Transverse colon (tissue), 4 donors: Measurements from ENCODE around the gene CSNK2A1. TPM values are rescaled to one million over a fixed set of nuclear protein-coding genes. Genes with fewer than 3 reads are reported as not detected.

Experiments used
- DNase-seq: peaks from one replicate; pipeline ENCODE4 v3.0.0-alpha.2; 2019
- H3K27ac ChIP-seq, 4 donors: fragments of 200-600 bp; sonication (generic); 2 replicates each; pipeline ENCODE4 v1.5.1; 2016 to 2018; ENCODE audit warnings: inconsistent platforms in 4 of 4
- H3K27me3 ChIP-seq: fragments of 200-600 bp; sonication (generic); 2 replicates; pipeline ENCODE4 v1.5.1; 2017; ENCODE audit warnings: inconsistent platforms
- H3K36me3 ChIP-seq, 4 donors: fragments of 200-600 bp; sonication (generic); 2 replicates each; pipeline ENCODE4 v1.5.1; 2017 to 2019; ENCODE audit warnings: inconsistent platforms in 4 of 4
- H3K4me1 ChIP-seq, 4 donors: fragments of 200-600 bp; sonication (generic); 2 replicates each; pipeline ENCODE4 v1.5.1; 2017 to 2020; ENCODE audit warnings: inconsistent platforms in 4 of 4
- H3K4me3 ChIP-seq, 4 donors: fragments of 200-600 bp; sonication (generic); 1 replicate in 1 of 4; 2 replicates in 3 of 4; pipeline versions ENCODE4 v1.5.1 to v1.6.1; 2017 to 2019; ENCODE audit warnings: inconsistent platforms in 4 of 4
- H3K9me3 ChIP-seq, 2 donors: fragments of 200-600 bp; sonication (generic); 2 replicates each; pipeline ENCODE4 v1.5.1; 2017 to 2019; ENCODE audit warnings: inconsistent platforms in 2 of 2
- CTCF ChIP-seq, 5 experiments: fragments of 200-600 bp in 3 of 5; fragments of 450-650 bp in 2 of 5; sonication (generic) in 3 of 5; IDR thresholded peaks; 1 replicate in 2 of 5; 2 replicates in 3 of 5; pipeline ENCODE4 v1.5.1; 2016 to 2017; ENCODE audit warnings: antibody characterized with exemption in 5 of 5, inconsistent platforms in 3 of 5, mild to moderate bottlenecking in 2 of 5, moderate library complexity in 1 of 5
- EP300 ChIP-seq: sonication (generic); formaldehyde crosslinking; IDR thresholded peaks from one replicate; pipeline ENCODE4 v1.6.1; 2017; ENCODE audit warnings: antibody characterized with exemption, low read depth
- POLR2A ChIP-seq: fragments of 450-650 bp; IDR thresholded peaks from one replicate; pipeline ENCODE4 v1.6.1; 2016; ENCODE audit warnings: antibody characterized with exemption, mild to moderate bottlenecking, moderate library complexity
- POLR2AphosphoS5 ChIP-seq, 3 donors: sonication (generic); formaldehyde crosslinking; IDR thresholded peaks; one replicate each; pipeline ENCODE4 v1.6.1; 2016; ENCODE audit warnings: antibody characterized with exemption in 3 of 3
- WGBS, 2 donors: methylation state at CpG; one replicate each; pipeline ENCODE4 v1.1.5; 2018; ENCODE audit warnings: low coverage in 1 of 2; 5-methylcytosine and 5-hydroxymethylcytosine counted together
- in situ Hi-C, 4 donors: fragments of 200-750 bp; cut with MboI; loops; one replicate each; pipeline versions ENCODE4 v1.15.0 to v1.15.1; 2017; ENCODE audit warnings: low sequenced_read_pairs in 3 of 4, low pct_ligation_motif_present in 1 of 4, low pct_unique_long_range_greater_than_20kb in 1 of 4
- intact Hi-C: fragments of 100-400 bp; cut with DNase I; formaldehyde crosslinking; loops from one replicate; pipeline ENCODE4 v1.15.1; 2023; ENCODE audit warnings: low total_unique reads
- total RNA-seq, 4 donors: library from RNA; depleted of rRNA; stranded (reverse); fragments of >200 nt; gene quantifications; one replicate each; pipeline ENCODE4 v1.1.0, GENCODE V29; 2016

CSNK2A1 gene
- total RNA-seq, 4 donors from 2014 or later: 76.7 to 100 (median 82.6) TPM

DNA sequence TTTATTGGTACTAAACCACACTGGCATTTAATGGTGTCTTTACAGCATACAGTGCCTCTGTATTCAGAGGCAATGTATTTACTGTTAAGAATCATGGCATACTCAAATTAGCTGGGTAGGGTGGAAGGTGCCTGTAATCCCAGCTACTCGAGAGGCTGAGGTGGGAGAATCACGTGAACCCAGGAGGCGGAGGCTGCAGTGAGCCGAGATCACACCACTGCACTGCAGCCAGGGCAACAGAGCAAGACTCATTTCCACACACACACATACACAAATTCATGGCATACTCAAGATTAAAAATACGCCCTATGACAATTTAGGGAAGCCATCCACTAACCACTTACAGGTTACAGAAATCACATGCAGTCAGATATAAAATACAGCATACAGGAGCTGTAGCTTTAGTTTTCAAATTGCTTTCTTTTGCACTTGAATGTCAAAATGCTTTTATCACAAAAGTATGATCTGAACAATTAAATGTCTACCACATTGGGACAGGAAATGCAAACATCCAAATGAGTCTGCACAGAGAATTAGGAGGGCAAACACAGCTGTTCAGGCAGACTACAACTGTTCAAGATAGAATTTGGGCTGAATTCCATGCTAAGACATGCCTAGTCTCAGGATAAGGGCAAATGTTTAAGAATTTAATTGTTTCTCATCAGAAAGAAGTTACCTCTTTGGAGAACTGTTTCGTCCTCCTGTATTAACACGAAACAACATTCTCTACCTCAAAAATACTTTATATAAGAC lies 36.4 kb downstream of the CSNK2A1 start:
- H3K4me1 ChIP-seq: peaks cover 9 to 41% (median 18%) of the 10 kb centered on the region in 4 donors
- TF ChIP-seq CTCF (IDR thresholded peaks at IDR 0.05) (no peak), EP300 (no peak), POLR2A (no peak)
- H3K9me3 ChIP-seq: no peaks in the 10 kb centered on the region
- H3K36me3 ChIP-seq: peaks cover 0 to 41% (median 12%) of the 10 kb centered on the region in 4 donors
- intact Hi-C loops (no loop called here), in situ Hi-C loops (no loop called here)
- no peaks in the 10 kb centered on the region for H3K27me3 ChIP-seq
- no peak for DNase-seq
- no peak overlapping the region for H3K4me3 ChIP-seq
- 93 to 94% methylated on average over 3 to 7 of the region's 7 CpGs for WGBS, 2 donors
- no peak overlapping the region for H3K27ac ChIP-seq

DNA sequence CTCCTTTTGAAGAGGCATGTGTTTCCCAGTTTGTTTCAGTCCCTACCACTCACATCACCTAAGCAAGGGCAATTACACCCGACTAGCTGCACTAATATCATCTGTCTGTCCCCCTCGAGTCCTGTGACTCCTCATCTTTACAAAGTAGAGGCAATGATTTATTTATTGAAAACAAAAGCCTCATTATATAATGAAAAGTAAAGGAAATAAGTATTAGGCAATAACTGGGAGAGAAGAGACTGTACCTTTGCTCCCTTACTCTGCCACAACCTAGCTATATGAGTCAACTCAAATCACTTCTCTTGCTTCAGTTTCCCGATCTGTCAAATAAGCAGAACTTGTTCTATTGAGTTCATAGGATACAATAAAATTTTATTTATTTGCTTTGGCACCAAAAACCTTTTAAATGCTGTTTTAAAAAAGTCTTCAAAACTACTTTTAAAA lies 38.9 kb downstream of the CSNK2A1 start:
- Histone ChIP-seq H3K27ac (no peak overlapping the region), H3K9me3 (no peaks in the 10 kb centered on the region), H3K36me3 (peaks cover 0 to 47% (median 22%) of the 10 kb centered on the region in 4 donors), H3K27me3 (no peaks in the 10 kb centered on the region), H3K4me1 (peaks cover 3 to 16% (median 9%) of the 10 kb centered on the region in 4 donors), H3K4me3 (no peak overlapping the region)
- in situ Hi-C loops (no loop called here), intact Hi-C loops (no loop called here)
- WGBS, 2 donors: 47% methylated on average over 3 of the region's 3 CpGs
- TF ChIP-seq POLR2A (no peak), POLR2AphosphoS5 (IDR thresholded peaks at IDR 0.05) (no peak), EP300 (no peak), CTCF (IDR thresholded peaks at IDR 0.05) (no peak)
- no peak for DNase-seq

GRCh38 chr20:503048-503737 lies 40.4 kb downstream of the CSNK2A1 start:
- Histone ChIP-seq H3K4me3 (no peak overlapping the region), H3K27ac (no peak overlapping the region), H3K4me1 (peaks cover 0 to 7% (median 4%) of the 10 kb centered on the region in 4 donors), H3K9me3 (no peaks in the 10 kb centered on the region), H3K36me3 (peaks cover 0 to 61% (median 30%) of the 10 kb centered on the region in 4 donors), H3K27me3 (no peaks in the 10 kb centered on the region)
- WGBS, 2 donors: 96 to 97% methylated on average over 7 to 11 of the region's 11 CpGs
- no peak for DNase-seq
- TF ChIP-seq CTCF (IDR thresholded peaks at IDR 0.05) (no peak), EP300 (no peak), POLR2A (no peak), POLR2AphosphoS5 (IDR thresholded peaks at IDR 0.05) (no peak)
- in situ Hi-C loops (no loop called here), intact Hi-C loops (no loop called here)

- TF ChIP-seq CTCF (IDR thresholded peaks at IDR 0.05): no peak
- TF ChIP-seq POLR2A: no peak
- no peak for TF ChIP-seq EP300
- no peak for TF ChIP-seq POLR2AphosphoS5 (IDR thresholded peaks at IDR 0.05)
- Histone ChIP-seq H3K27me3 (no peaks in the 10 kb centered on the region), H3K9me3 (no peaks in the 10 kb centered on the region), H3K4me3 (no peak overlapping the region), H3K27ac (no peak overlapping the region), H3K4me1 (peaks cover 0 to 5% (median 0%) of the 10 kb centered on the region in 4 donors), H3K36me3 (peaks cover 0 to 48% (median 22%) of the 10 kb centered on the region in 4 donors)
- in situ Hi-C loops: no loop called here
- no peak for DNase-seq
- intact Hi-C loops: no loop called here
- WGBS, 2 donors: 94 to 96% methylated on average over 2 of the region's 2 CpGs
Observed at GRCh38 chr20:497979-498378, 45.6 kb downstream of the CSNK2A1 start.
